Fibroblast of the aortic adventitia (primary cell): ENCODE results near the gene USP47. TPM values are rescaled to one million over a fixed set of nuclear protein-coding genes. Genes with fewer than 3 reads are reported as not detected.

Source experiments
- DNase-seq: peaks from one replicate; pipeline ENCODE4 v3.0.0-alpha.2; 2010; ENCODE audit warnings: low read depth
- H3K4me3 ChIP-seq: 2 replicates; pipeline ENCODE4 v1.5.1; 2011; ENCODE audit warnings: low read depth, mild to moderate bottlenecking, control low read depth, low read length, moderate library complexity
- CTCF ChIP-seq: IDR thresholded peaks from 2 replicates; pipeline ENCODE4 v1.5.1; 2011; ENCODE audit warnings: mild to moderate bottlenecking, low read length, control low read depth, inconsistent platforms; ENCODE audit not compliant: insufficient read depth
- total RNA-seq: library from RNA; depleted of rRNA; stranded (reverse); fragments of >200 nt; gene quantifications from 2 replicates; pipeline ENCODE4 v1.2.3, GENCODE V29; 2012; ENCODE audit warnings: low replicate concordance

Gene USP47
- total RNA-seq, 1 donor = 59.8 TPM

- TF ChIP-seq CTCF = no peak
- no peak for DNase-seq
- no peak overlapping the region for H3K4me3 ChIP-seq
Measured at GRCh38 chr11:11963067-11963466, 121.3 kb downstream of the USP47 start.

GRCh38 chr11:11963842-11964773 is 122.3 kb downstream of the USP47 start:
- DNase-seq = no peak
- no peak for TF ChIP-seq CTCF
- no peak overlapping the region for H3K4me3 ChIP-seq

- TF ChIP-seq CTCF = no peak
- DNase-seq = no peak
- no peak overlapping the region for H3K4me3 ChIP-seq
Measured at GRCh38 chr11:11964774-11965150, 123.0 kb downstream of the USP47 start.

GRCh38 chr11:11965192-11965591 is 123.4 kb downstream of the USP47 start:
- TF ChIP-seq CTCF = no peak
- H3K4me3 ChIP-seq = no peak overlapping the region
- DNase-seq = no peak

GRCh38 chr11:11965656-11966353 is 124.0 kb downstream of the USP47 start:
- no peak overlapping the region for H3K4me3 ChIP-seq
- TF ChIP-seq CTCF = no peak
- no peak for DNase-seq

GRCh38 chr11:11966354-11966741 is 124.6 kb downstream of the USP47 start:
- H3K4me3 ChIP-seq = no peak overlapping the region
- no peak for TF ChIP-seq CTCF
- no peak for DNase-seq
